Neural cell (in vitro differentiated cells): ENCODE data around the gene SLC5A11. TPM values are rescaled to one million over a fixed set of nuclear protein-coding genes. Genes with fewer than 3 reads are reported as not detected.
"Not testable (repeated sequence)": the region's sequence is repeated elsewhere in the genome, so short reads cannot be mapped to it uniquely, and the experiment has no call there.

Experiments
- H2AFZ ChIP-seq: fragments of 200-600, 300-800 bp; sonication (generic), shearing (Covaris generic); 2 replicates; pipeline ENCODE4 v1.6.0; 2014; ENCODE audit warnings: low read depth, mild to moderate bottlenecking, antibody characterized with exemption, low read length, moderate library complexity
- H3F3A ChIP-seq: fragments of 200-600 bp; shearing (Covaris generic); 2 replicates; pipeline ENCODE4 v1.6.1; 2016; ENCODE audit warnings: mild to moderate bottlenecking, moderate library complexity, mixed read lengths, antibody characterized with exemption, low read length; ENCODE audit not compliant: insufficient read depth, poor library complexity, severe bottlenecking
- H3K27ac ChIP-seq: fragments of 200-600, 300-800 bp; sonication (generic), shearing (Covaris generic); 2 replicates; pipeline ENCODE4 v1.5.1; 2014; ENCODE audit warnings: mild to moderate bottlenecking, low read length, moderate library complexity
- H3K27me3 ChIP-seq: fragments of 300-800, 200-600 bp; sonication (generic), shearing (Covaris generic); 2 replicates; pipeline ENCODE4 v1.6.0; 2014; ENCODE audit warnings: mild to moderate bottlenecking, low read depth, low read length, moderate library complexity; ENCODE audit not compliant: insufficient read depth
- H3K36me3 ChIP-seq: fragments of 300-800, 200-600 bp; sonication (generic), shearing (Covaris generic); 2 replicates; pipeline ENCODE4 v1.5.1; 2014; ENCODE audit warnings: mild to moderate bottlenecking, antibody characterized with exemption, low read length, moderate library complexity; ENCODE audit not compliant: insufficient read depth
- H3K4me2 ChIP-seq: fragments of 300-800, 200-600 bp; sonication (generic), shearing (Covaris generic); 2 replicates; pipeline ENCODE4 v1.6.0; 2014; ENCODE audit warnings: mild to moderate bottlenecking, low read length
- H3K4me3 ChIP-seq: fragments of 300-800, 200-600 bp; sonication (generic), shearing (Covaris generic); 2 replicates; pipeline ENCODE4 v1.5.1; 2014; ENCODE audit warnings: mild to moderate bottlenecking, low read length, moderate library complexity
- H3K79me2 ChIP-seq: fragments of 200-600 bp; shearing (Covaris generic); replicated peaks from 2 replicates; pipeline ENCODE4 v1.6.0; 2014; ENCODE audit warnings: mild to moderate bottlenecking, low read length, moderate library complexity; ENCODE audit not compliant: insufficient read depth
- H3K9ac ChIP-seq: fragments of 300-800, 200-600 bp; sonication (generic), shearing (Covaris generic); 2 replicates; pipeline ENCODE4 v1.6.1; 2016; ENCODE audit warnings: mild to moderate bottlenecking, low read length, mixed read lengths
- H3K9me2 ChIP-seq: fragments of 200-600 bp; shearing (Covaris generic); 2 replicates; pipeline ENCODE4 v1.6.1; 2016; ENCODE audit warnings: mild to moderate bottlenecking, low read length, mixed read lengths; ENCODE audit not compliant: insufficient read depth
- H3K9me3 ChIP-seq: fragments of 200-600, 300-800 bp; sonication (generic), shearing (Covaris generic); 2 replicates; pipeline ENCODE4 v1.6.1; 2016; ENCODE audit warnings: mild to moderate bottlenecking, mixed run types, low read length, moderate library complexity, mixed read lengths
- H4K20me1 ChIP-seq: fragments of 200-600 bp; shearing (Covaris generic); 2 replicates; pipeline ENCODE4 v1.6.1; 2016; ENCODE audit warnings: mild to moderate bottlenecking, mixed run types; ENCODE audit not compliant: insufficient read depth
- CTCF ChIP-seq: fragments of 450-650 bp; IDR thresholded peaks from 2 replicates; pipeline ENCODE4 v1.5.1; 2014; ENCODE audit warnings: antibody characterized with exemption, mild to moderate bottlenecking, moderate library complexity; ENCODE audit not compliant: poor library complexity, severe bottlenecking
- EP300 ChIP-seq: fragments of 450-650 bp; conservative IDR thresholded peaks from 2 replicates; pipeline ENCODE4 v1.6.1; 2014; ENCODE audit warnings: antibody characterized with exemption, mild to moderate bottlenecking, moderate library complexity; ENCODE audit not compliant: poor library complexity, severe bottlenecking
- MXI1 ChIP-seq: fragments of 450-650 bp; conservative IDR thresholded peaks from 2 replicates; pipeline ENCODE4 v1.6.1; 2014; ENCODE audit warnings: antibody characterized with exemption, mild to moderate bottlenecking; ENCODE audit not compliant: poor library complexity, severe bottlenecking
- RAD21 ChIP-seq: fragments of 450-650 bp; conservative IDR thresholded peaks from 2 replicates; pipeline ENCODE4 v1.6.1; 2014; ENCODE audit warnings: antibody characterized with exemption, mild to moderate bottlenecking, moderate library complexity
- REST ChIP-seq: IDR thresholded peaks from 2 replicates; pipeline ENCODE4 v1.6.1; 2012; ENCODE audit warnings: borderline replicate concordance
- SMC3 ChIP-seq: fragments of 450-650 bp; conservative IDR thresholded peaks from 2 replicates; pipeline ENCODE4 v1.6.1; 2014; ENCODE audit warnings: antibody characterized with exemption, mild to moderate bottlenecking, moderate library complexity; ENCODE audit not compliant: poor library complexity
- TAF1 ChIP-seq: IDR thresholded peaks from 2 replicates; pipeline ENCODE4 v1.6.1; 2012; ENCODE audit warnings: low read depth
- polyA plus RNA-seq: library from polyadenylated mRNA; depleted of rRNA; stranded (reverse); fragments of >200 nt; gene quantifications from 2 replicates; pipeline ENCODE4 v1.2.3, GENCODE V29; 2014

Gene SLC5A11
- polyA plus RNA-seq, 1 donor from 2014 or later: not detected

DNA sequence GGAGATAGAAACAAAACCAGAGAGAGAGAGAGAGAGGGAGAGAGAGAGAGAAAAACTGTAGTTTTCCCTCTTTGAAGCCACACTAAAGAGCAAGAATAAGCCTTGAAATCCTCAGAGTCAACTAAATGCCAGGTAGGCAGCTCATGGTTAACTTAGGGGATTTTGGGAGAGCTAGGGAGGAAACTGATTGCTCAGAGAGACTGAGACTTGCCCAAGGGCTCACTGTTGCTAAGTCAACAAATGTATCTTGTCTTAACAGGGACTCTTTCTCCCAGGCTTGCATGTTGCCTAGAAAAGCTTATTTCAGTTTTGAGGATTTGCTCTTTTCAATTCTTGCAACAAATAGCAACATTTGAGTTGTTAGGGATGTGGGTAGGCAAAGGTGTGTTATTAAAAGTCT, 4.5 kb upstream of the SLC5A11 start:
- Histone ChIP-seq H3K27me3 (no peaks in the 10 kb centered on the region), H2AFZ (no peak overlapping the region), H3F3A (no peaks in the 10 kb centered on the region), H4K20me1 (no peaks in the 10 kb centered on the region), H3K79me2 (no peaks in the 10 kb centered on the region), H3K9ac (no peak overlapping the region), H3K9me2 (no peaks in the 10 kb centered on the region), H3K36me3 (no peaks in the 10 kb centered on the region), H3K9me3 (no peaks in the 10 kb centered on the region), H3K4me3 (no peak overlapping the region), H3K4me2 (no peak overlapping the region), H3K27ac (no peak overlapping the region)
- TF ChIP-seq CTCF (no peak), EP300 (no peak), REST (no peak), TAF1 (no peak), RAD21 (no peak)

DNA sequence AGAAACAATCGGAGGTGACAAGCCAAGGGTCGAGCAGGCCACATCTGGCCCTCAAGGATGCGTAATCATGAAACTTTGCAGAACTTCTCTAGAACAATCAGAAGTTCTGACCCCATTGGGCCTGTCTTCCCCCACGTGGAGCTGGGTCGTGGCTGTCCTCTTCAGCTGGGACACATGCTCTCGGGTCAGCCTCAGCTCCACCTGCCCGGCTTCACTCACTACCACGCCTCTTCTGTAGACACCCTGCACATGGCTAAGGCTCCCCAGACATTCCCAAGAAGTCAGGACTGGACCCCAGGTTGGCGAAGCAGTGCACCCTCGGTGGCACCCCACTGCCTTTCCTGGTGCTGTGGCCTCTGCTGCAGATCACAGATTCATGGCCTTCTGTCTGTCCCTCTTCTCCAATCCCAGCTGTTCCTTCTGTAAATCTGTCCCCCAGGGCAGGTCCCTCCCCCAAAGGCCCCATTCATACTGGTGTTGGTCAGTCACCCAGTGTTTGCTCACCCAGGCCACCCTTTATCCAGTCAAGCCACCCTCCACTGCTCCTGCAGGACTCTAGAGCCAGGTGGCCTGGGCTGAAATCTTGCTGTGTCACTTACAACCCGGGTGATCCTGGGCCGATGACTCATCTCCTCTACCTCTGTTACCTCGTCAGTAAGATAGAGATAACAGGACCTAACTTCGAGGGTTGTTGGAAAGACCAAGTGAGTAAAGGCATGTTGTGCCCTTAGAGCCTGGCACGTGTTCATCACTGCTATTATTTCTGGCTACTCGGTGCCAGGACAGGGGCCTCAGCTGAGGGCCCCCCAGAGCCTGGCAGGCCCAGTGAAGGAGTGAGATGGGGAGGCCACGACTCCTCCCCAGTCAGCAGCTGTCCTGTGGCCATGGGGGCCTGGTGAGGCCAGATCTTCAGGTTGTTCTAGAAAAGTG, 1.4 kb upstream of the SLC5A11 start:
- Histone ChIP-seq H3K9ac (no peak overlapping the region), H3K9me3 (no peaks in the 10 kb centered on the region), H3K36me3 (no peaks in the 10 kb centered on the region), H4K20me1 (no peaks in the 10 kb centered on the region), H3K4me3 (no peak overlapping the region), H3K27me3 (no peaks in the 10 kb centered on the region), H3K9me2 (no peaks in the 10 kb centered on the region), H3K27ac (no peak overlapping the region), H3K4me2 (no peak overlapping the region), H3K79me2 (no peaks in the 10 kb centered on the region), H2AFZ (no peak overlapping the region), H3F3A (no peaks in the 10 kb centered on the region)
- TF ChIP-seq MXI1: no peak
- no peak for TF ChIP-seq RAD21
- TF ChIP-seq SMC3: no peak
- no peak for TF ChIP-seq TAF1
- no peak for TF ChIP-seq REST
- TF ChIP-seq EP300: no peak
- no peak for TF ChIP-seq CTCF

GRCh38 chr16:24845031-24845365, 765 bp upstream of the SLC5A11 start:
- H3K4me3 ChIP-seq, H3K27me3 ChIP-seq, H3K36me3 ChIP-seq, H3F3A ChIP-seq, H2AFZ ChIP-seq, H3K27ac ChIP-seq, H3K9me2 ChIP-seq, H3K79me2 ChIP-seq, H3K9ac ChIP-seq, H3K9me3 ChIP-seq, H4K20me1 ChIP-seq, H3K4me2 ChIP-seq: not testable (repeated sequence)
